ENCODE data around the gene FAU.
"Not testable (repeated sequence)": the region's sequence is repeated elsewhere in the genome, so short reads cannot be mapped to it uniquely, and the experiment has no call there.

The FAU gene

DNA sequence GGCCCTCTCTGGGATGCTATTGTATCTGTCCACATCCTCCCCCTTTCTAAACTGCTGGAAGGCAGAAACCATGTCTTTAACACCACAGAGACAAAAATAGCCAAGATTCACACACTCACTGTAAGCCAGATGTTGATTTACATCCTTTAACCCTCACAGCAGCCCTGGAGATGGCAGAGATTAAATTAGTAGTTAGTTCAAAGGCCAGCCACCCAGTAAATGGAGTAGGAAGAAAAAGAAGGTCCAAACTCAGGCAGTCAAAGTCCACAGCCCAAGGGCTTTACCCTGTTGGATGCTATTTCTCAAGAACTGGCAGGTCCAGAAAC, 2.3 kb downstream of the FAU start:
- DNase-seq (ENCODE audit: low read depth): no peak

DNA sequence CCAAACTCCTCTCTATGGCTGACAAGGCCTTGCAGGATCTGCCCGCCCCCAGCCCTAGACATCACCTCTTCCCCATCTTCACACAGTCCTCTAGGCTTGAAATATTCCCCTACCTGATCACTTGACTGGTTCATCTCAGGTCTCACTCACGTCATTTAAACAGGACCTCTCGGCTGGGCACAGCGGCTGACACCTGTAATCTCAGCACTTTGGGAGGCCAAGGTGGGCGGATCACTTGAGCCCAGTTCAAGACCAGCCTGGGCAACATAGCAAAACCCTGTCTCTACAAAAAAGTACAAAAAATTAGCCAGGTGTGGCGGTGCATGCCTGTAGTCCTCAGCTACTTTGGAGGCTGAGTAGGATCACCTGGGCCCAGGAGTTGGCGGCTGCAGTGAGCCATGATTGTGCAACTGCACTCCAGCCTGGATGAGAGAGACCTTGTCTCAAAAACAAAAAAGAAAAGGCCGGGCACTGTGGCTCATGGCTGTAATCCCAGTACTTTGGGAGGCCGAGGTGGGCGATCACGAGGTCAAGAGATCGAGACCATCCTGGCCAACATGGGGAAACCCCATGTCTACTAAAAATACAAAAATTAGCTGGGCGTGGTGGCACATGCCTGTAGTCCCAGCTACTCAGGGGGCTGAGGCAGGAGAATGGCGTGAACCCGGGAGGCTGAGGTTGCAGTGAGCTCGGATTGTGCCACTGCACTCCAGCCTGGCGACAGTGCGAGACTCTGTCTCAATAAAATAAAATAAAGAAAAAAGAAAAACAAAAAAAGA, 2.9 kb downstream of the FAU start:
- not testable (repeated sequence) for DNase-seq (ENCODE audit: low read depth)

- no peak for DNase-seq (ENCODE audit: low read depth)
Observed at GRCh38 chr11:65118097-65118837, 3.7 kb downstream of the FAU start.

DNA sequence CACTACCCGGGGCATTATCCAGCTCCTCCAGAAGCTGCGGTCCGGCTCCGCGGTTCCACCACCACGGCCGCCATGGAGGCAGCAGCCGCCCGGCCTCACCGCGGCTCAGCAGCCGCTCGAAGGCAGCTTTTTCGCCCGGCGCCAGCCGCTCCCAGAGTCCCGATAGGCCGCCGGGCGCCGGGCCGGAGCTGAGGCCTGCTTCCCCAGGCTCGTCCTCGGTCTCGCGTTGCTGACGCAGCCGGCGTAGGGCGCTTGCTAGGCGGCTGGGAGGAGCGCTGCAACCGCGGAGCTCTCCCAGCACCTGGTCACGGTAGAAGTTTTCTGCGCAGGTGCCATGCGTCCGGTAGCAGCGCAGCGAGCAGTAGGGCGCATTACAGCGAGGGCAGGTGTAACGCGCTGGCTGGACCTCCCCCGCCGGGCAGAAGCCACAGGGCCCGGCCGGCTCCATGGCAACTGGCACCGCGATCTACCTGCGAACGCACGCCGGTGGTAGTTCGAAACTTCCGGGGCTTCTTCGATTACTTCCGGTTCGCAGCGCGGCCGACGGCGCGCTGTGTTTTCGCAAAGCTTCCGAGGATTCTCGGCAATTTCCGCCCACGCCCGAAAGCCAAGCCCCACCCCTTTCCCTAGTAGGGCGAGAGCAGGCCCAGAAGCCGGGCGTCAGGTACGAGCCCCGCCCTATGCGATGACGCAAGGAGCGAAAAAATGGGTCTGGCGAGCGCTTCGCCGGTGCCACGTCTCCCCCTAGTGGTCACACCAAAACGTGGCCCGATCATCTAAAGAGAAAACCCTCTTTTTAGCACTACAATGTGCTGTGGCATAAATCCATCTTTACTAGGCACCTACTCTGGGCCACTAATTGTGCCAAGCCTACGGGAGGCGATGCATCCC, 4.5 kb downstream of the FAU start, which contains the start of gene ZNHIT2:
Gene ZNHIT2, minus strand, starts transcription at position 496 of the 891 bp plus-strand sequence. Its CDS starts 48 bp downstream, at position 448.
- peak; percentile 99 for DNase-seq (ENCODE audit: low read depth)

DNA sequence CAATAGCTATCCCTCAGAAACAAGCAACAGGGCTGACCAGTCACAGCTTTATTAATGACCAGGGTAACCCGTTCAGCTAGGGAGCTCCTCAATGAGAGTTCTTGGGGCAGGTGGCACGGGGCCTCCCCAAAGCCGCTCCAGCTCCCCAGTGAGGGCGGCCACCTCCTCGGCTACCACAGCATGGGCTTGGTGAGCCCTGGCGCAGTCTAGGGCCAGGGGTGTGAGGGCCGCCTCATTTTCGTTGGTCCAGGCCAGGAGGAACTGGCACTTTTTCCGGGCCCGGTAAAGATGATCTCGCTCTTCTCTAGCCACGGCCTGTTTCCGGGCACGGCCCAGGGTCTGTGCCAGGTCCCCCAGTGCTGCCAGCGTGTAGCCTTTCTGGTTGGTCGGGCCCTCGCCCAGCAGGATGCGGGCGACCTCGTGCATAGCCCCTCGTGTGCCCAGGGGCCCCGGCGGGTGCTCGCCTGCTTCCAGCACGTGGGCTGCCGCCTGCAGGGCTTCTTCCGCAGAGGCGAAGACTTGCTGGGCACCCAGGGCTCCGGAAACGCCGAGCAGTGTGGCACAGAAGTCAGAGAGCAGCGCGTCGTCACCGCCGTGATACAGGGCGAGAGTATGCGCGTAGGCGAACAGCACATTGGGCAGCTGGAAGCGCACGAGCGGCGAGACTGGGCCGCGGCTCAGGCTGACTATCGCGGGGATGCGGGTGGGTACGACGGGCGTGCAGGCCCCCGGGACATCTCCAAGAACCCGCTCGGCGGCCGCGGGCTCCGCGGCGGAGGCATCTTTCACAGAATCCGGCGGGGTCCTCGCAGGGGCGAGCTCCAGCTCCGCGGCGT, 5.3 kb downstream of the FAU start:
- DNase-seq (ENCODE audit: low read depth): no peak

DNA sequence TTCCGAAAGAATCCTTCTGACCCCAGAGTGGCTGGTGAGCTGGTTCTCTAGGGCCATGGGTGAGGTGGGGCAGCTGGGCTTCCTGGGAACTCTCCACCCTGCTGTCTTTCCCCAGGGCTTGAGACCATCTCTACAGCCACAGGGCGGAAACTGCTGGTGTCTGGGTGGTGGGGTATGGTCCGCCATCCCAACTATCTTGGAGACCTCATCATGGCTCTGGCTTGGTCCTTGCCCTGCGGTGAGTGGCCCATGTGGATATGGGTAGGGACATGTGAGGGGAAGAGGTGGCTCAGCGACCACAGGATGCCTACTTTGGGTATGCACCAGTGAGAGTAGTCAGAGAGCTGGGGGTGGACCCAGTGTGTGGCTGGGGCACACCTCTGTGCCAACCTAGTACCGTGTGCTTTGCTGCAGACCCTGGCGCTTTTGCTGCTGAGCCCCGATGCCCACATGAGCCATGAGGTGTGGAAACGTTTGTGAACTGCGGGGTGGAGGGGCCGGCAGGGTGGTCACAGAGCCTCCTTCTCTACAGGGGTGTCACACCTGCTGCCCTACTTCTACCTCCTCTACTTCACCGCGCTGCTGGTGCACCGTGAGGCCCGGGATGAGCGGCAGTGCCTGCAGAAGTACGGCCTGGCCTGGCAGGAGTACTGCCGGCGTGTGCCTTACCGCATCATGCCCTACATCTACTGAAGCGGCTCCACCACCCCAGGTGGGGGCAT, 6.4 kb downstream of the FAU start:
- DNase-seq (ENCODE audit: low read depth): no peak

DNA sequence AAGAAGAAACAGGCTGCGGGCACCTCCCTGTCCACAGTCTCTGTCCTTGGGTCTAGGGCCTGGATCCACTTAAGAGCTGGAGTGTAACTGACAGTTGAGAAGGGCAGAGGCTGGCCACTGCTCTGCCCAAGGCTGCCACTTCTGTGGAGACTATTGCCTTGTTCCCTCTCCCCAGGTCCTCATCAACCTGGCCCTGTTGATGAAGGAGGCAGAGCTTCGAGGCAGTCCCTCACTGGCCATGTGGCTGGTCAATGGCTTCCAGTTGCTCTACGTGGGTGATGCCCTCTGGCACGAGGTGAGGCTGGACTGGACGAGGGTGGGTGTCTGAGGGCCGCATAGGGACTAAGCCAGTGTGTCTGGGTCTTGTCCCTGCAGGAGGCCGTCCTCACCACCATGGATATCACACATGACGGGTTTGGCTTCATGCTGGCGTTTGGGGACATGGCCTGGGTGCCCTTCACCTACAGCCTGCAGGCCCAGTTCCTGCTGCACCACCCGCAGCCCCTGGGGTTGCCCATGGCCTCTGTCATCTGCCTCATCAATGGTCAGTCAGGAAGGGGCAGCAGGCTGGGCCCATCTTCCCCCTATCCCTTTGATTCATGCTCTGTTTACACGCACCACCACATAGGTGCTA, 7.3 kb downstream of the FAU start:
- no peak for DNase-seq (ENCODE audit: low read depth)

- DNase-seq (ENCODE audit: low read depth): no peak
Observed at GRCh38 chr11:65113839-65114238, 8.1 kb downstream of the FAU start.

DNA sequence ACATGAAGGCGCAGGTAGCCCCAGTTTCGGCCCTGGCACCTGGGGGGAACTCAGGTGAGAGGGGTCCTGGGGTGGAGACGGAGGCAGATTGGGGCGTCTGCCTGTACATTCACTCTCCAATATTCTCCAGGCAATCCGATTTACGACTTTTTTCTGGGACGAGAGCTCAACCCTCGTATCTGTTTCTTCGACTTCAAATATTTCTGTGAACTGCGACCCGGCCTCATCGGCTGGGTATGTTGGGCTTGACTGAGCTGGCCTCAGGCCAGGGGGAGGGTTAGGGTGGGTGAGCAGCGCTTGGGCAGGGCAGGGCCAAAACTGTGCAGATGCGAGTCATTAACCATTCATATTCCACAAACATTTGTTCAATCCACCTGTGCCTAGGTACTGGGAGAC, 8.6 kb downstream of the FAU start:
- DNase-seq (ENCODE audit: low read depth): no peak

GRCh38 chr11:65112546-65113360, 9.2 kb downstream of the FAU start:
- DNase-seq (ENCODE audit: low read depth): no peak

DNA sequence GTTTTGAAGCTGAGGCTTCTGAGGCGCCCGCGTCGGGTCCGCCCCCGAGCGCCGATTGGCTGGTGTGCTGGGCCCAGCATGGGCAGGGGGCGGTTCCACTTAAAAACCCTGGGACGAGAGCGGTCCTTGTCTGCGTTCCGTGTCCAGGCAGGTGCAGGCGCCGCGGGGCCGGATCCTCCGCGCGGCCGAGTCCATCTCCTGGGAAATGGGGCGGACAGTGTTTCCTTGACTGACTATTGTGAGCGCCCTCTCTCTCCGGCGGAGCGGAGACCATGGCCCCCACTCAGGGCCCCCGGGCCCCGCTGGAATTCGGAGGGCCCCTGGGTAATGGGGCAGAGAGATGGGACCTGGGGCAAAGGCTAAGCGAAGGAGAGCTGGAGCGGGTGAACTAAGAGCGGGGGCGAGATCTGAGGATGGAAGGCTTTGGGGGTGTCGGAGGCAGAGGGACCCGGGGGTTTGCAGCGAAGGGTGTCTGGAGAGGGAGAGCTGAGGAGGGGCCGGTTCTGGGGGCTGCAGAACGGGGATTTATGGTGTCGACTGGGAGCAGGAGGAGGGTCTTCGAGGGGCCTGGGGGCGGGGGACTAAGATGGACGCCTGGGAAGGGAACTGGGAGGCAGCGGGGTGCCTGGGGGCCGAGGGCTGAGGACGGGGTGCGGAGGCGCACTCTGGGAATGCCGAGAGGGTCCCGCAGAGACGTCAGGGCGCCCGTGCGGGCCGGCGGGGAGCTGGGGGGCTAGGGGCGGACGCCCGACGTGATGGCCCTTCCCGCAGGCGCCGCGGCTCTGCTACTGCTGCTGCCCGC, 10.0 kb downstream of the FAU start, which contains the start of gene TM7SF2:
Gene TM7SF2, plus strand, starts transcription at position 129 of the 802 bp plus-strand sequence. Its CDS starts 144 bp downstream, at position 273.
- no peak for DNase-seq (ENCODE audit: low read depth)

- DNase-seq (ENCODE audit: low read depth): no peak
Observed at GRCh38 chr11:65111159-65111743, 10.7 kb downstream of the FAU start.

DNA sequence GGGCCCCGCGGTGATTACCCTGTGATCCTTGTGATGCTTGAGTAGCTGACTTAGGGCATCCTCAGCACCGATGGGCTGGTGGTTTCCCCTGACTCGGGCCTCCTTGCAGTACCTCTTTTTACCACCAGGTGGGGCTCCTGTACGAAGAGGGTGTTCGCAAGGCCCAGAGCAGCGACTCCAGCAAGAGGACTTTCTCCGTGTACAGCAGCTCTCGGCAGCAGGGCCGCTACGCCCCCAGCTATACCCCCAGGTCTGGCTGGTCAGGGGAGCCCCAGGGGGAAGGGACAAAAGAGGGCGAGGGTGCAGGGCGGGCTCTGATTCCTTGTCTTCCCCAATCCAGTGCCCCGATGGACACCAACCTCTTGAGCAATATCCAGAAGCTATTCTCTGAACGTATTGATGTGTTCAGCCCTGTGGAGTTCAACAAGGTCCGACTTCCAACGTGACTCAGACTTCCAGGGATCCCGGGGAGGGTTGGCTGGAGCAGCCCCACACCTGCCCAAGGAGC, 11.5 kb downstream of the FAU start:
- no peak for DNase-seq (ENCODE audit: low read depth)

DNA sequence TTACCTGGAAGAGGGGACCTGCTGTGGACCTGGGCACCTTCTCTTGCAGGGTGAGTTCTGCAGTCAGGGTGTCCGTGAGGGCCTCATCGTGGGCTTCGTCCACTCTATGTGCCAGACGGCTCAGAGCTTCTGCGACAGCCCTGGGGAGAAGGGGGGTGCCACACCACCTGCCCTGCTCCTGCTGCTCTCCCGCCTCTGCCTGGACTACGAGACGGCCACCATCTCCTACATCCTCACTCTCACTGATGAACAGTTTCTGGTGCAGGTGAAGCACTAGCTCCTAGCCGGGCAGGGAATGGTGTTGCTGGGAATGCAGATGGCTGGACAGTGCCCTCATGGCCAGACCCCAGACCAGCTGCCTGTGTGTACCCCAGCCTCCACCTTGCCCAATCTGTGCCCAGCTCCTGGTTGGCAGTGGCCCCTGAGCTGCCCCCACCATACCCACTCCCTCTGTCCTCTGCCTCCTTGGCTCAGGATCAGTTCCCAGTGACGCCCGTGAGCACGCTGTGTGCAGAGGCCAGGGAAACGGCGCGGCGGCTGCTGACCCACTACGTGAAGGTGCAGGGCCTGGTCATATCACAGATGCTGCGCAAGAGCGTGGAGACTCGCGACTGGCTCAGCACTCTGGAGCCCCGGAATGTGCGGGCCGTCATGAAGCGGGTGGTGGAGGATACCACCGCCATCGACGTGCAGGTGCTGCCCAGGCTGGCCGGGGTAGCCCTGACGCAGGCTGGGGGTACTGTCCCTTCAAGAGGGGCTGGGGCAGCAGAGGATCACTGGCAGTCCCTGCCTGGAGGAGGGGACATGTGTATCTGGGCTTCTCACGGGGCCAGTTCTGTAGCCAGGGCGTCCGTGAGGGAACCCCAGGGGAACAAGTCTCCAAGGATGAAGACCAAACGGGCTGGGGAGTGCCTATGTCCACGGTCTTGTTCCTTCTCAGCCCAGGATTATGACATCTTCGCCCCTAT, 12.4 kb downstream of the FAU start:
- DNase-seq (ENCODE audit: low read depth): no peak

- DNase-seq (ENCODE audit: low read depth): no peak
Observed at GRCh38 chr11:65108469-65109123, 13.3 kb downstream of the FAU start.
